HG03439 (cell line): ENCODE results near the gene MYLIP.
"Not testable (repeated sequence)": the region's sequence is repeated elsewhere in the genome, so short reads cannot be mapped to it uniquely, and the experiment has no call there.

Experiments used
- ATAC-seq: cut with Tn5 transposase; IDR thresholded peaks from one replicate; pipeline ENCODE4 v1.9.1; 2021; ENCODE audit warnings: mild to moderate bottlenecking, moderate library complexity; ENCODE audit not compliant: unreplicated experiment

MYLIP gene

GRCh38 chr6:16168858-16169257, 40.0 kb downstream of the MYLIP start:
- no peak for ATAC-seq

DNA sequence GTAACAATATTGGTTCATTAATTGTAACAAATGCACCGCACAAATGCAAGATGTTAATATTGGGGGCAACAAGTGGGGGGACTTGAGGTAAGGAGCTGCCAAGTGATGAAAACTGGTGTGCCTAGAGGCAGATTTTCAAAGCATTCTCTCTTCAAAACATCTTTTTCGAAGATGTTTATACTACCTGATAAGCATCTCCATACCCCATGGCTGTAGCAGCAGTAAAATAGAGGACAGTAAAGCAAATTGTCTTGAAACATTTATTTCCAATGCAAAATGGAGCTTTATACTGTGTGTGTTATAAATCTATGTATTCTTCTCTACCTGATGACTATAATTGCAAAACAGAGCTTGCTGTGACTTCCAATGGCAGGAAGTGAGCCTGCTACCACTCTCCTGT, 42.5 kb downstream of the MYLIP start:
- no peak for ATAC-seq

- no peak for ATAC-seq
These were observed 44.5 kb downstream of the MYLIP start for GRCh38 chr6:16173167-16173940.

DNA sequence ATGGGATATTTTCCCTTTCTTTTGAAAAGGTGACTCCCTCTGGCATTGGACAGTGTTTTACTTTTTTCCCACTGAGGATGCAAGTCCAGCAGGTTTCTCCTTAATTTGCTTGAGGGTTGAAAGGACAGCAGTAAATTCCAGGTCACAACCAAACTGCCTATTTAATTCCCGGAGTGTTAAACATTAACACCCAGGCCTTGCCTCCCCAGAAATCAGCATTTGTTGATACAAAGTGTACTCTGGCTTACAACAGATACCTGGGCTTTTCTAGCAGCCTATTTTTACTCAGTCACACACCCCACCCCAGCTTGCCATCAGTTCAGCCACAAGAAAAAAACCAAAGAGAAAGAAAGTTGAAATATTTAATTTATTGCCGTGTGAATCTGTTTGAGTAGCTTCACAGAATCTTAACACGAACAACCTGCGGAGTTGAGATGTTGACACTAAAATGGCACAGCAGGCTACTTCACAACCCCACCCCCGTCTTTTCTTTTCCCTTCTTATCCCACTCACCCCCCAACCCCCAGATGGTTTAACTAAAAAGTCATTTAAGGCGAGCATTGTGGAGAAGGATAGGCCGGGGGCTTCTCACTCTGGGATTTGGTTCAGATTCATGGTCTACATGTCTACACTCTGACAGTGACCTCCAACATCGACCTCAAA, 45.7 kb downstream of the MYLIP start:
- no peak for ATAC-seq

DNA sequence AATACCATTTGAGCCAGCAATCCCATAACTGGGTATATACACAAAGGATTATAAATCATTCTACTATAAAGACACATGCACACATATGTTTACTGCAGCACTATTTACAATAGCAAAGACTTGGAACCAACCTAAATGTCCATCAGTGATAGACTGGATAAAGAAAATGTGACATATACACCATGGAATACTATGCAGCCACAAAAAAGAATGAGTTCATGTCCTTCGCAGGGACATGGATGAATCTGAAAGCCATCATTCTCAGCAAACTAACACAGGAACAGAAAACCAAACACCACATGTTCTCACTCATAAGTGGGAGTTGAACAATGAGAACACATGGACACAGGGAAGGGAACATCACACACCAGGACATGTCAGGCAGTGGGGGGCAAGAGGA, 47.7 kb downstream of the MYLIP start:
- ATAC-seq: not testable (repeated sequence)

GRCh38 chr6:16177881-16178280, 49.0 kb downstream of the MYLIP start:
- ATAC-seq: no peak

GRCh38 chr6:16178351-16178750, 49.5 kb downstream of the MYLIP start:
- ATAC-seq: no peak

DNA sequence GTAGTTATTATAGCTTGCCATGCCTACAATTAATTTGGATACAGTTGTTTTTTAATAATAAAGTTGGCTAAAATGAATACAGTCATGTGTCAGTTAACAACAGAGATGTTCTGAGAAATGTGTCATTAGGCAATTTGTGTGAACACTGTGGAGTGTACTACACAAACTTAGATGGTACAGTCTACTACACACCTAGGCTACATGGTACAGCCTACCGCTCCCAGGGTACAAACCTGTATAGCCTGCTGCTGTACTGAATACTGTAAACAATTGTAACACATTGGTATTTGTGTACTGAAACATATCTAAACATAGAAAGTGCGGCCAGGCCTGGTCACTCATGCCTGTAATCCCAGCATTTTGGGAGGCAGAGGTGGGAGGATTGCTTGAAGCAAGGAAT, 50.2 kb downstream of the MYLIP start:
- ATAC-seq: no peak

DNA sequence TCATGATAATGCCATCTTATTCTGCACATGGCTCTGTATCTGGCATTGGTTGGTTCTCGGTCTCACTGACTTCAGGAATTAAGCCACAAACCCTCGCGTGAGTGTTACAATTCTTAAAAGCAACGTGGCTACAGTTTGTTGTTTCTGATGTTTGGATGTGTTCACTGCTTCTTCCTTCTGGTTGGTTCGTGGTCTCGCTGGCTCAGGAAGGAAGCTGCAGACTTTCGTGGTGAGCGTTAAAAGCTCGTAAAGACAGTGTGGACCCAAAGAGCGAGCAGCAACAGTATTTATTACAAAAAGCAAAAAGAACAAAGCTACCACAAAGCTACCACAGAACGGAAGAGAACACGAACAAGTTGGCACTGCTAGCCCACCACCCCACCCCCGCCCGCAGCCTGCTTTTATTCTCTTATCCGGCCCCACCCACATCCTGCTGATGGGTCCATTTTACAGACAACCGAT, 51.1 kb downstream of the MYLIP start:
- no peak for ATAC-seq

GRCh38 chr6:16180696-16181438, 52.0 kb downstream of the MYLIP start:
- ATAC-seq: no peak

- no peak for ATAC-seq
These were observed 52.8 kb downstream of the MYLIP start for GRCh38 chr6:16181439-16182297.

DNA sequence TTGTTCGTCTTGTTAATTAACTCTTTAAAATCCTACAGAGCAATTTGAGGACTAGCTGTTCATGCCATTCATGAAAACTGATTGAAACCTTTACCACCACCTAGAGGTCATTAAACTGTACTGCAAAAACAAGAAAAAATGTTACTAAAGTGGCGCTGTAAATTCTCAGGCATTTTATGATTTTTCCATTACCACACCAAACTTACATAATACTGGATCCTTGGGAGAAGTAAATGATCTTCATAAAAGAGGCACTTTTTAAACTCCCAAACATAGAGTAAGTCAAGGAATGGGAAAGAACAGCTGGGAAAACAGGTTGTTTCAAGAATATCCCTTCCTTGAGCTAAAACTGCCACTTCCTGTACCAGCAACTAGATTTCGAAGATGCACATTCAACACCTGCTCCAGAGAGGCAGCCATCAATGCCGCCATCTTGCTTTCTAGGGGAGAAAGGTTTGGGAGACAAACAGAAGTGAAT, 54.3 kb downstream of the MYLIP start:
- ATAC-seq: no peak

GRCh38 chr6:16184129-16184528, 55.2 kb downstream of the MYLIP start:
- no peak for ATAC-seq

DNA sequence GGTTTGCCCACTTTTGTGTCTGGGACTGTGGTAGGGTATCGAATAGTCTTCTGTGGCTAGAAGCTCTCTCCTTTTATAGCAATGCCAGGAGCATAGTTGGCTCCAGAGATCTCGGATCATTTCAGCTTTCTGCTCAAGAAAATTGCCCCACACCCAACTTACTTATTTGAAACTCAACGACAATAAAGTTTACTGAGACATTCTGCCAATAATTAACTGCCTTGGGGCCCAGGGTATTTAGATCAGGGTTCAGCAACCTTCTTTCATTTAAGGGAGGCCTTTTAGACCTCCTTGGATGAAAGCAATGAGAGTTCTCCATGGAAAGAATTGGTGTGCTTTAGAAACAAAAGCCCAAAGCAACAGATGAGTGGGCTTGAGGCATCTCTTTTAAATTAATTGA, 55.7 kb downstream of the MYLIP start:
- no peak for ATAC-seq

DNA sequence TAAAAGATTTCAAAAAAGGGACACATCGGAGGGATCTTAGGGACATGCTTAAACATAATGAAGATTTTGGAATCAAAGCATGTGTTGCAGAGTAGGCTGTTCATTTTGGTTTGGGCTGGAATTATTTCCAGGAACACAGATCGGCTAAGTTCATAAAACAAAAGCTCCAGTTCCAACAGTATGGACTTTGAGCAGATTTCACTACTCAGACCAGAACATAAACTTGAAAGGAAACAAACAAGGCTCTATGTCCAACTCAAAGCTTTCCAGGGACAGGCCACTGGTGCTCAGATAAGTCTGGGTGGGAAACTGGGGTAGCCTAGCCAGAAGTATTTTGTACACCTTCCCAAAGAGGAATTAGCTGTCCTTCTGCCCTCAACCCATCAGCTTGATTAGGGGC, 58.3 kb downstream of the MYLIP start:
- ATAC-seq: no peak

- no peak for ATAC-seq
These were observed 61.3 kb downstream of the MYLIP start for GRCh38 chr6:16190214-16190613.

DNA sequence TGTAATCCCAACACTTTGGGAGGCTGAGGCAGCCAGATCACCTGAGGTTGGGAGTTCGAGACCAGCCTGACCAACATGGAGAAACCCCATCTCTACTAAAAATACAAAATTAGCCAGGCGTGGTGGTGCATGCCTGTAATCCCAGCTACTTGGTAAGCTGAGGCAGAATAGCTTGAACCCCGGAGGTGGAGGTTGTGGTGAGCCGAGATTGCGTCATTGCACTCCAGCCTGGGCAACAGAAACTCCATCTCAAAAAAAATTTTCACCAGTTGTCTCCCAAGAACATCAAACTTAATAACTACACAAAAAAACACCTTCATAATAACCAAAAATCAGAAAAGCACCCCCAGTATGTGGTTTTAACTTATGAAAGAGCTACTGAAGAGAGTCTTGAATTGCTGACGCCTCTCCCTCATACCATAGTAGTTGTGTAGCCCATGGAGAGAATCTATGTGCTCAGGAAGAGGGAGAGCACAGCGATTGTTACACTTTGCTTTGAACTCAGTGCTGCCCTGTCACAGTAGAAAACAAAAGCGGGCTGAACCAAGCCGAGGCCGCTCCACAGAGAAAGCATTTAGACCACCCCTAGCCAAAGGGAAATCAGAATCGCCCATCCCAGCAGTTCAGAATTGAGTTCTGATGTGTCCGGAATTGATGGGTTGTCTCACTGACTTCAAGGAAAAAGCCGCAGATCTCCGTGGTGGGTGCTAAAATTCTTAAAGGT, 67.5 kb downstream of the MYLIP start:
- ATAC-seq: no peak

GRCh38 chr6:16196984-16197546, 68.2 kb downstream of the MYLIP start:
- no peak for ATAC-seq
